NCI-H2107 treated with DMSO at 0.1 percent for 48 hours (cell line): ENCODE measurements around the gene ATPAF2.
"Not testable (repeated sequence)": the region's sequence is repeated elsewhere in the genome, so short reads cannot be mapped to it uniquely, and the experiment has no call there.

Source experiments
- DNase-seq: peaks from one replicate; lab custom pipeline; 2025; ENCODE audit not compliant: unreplicated experiment; lab: John Stamatoyannopoulos, UW

Gene ATPAF2

GRCh38 chr17:18011286-18011685 lies 27.7 kb downstream of the ATPAF2 start:
- no peak for DNase-seq

- no peak for DNase-seq
These were observed 29.2 kb downstream of the ATPAF2 start for GRCh38 chr17:18009609-18010420.

- no peak for DNase-seq
These were observed 30.3 kb downstream of the ATPAF2 start for GRCh38 chr17:18008496-18009268.

- no peak for DNase-seq
These were observed 32.3 kb downstream of the ATPAF2 start for GRCh38 chr17:18006495-18007239.

- DNase-seq = no peak
These were observed 33.5 kb downstream of the ATPAF2 start for GRCh38 chr17:18005496-18005895.

GRCh38 chr17:18004884-18005305 lies 34.1 kb downstream of the ATPAF2 start:
- DNase-seq = no peak

- DNase-seq = peak; percentile 63
These were observed 34.6 kb downstream of the ATPAF2 start for GRCh38 chr17:18004345-18004744.

- DNase-seq = no peak
These were observed 36.8 kb downstream of the ATPAF2 start for GRCh38 chr17:18002171-18002570.

GRCh38 chr17:18000030-18000408 lies 38.9 kb downstream of the ATPAF2 start:
- no peak for DNase-seq

- DNase-seq = no peak
These were observed 39.5 kb downstream of the ATPAF2 start for GRCh38 chr17:17999364-18000029.

- no peak for DNase-seq
These were observed 40.0 kb downstream of the ATPAF2 start for GRCh38 chr17:17998934-17999333.

- DNase-seq = not testable (repeated sequence)
These were observed 43.1 kb downstream of the ATPAF2 start for GRCh38 chr17:17995887-17996286.

GRCh38 chr17:17994271-17995069 lies 44.5 kb downstream of the ATPAF2 start:
- no peak for DNase-seq

- DNase-seq = no peak
These were observed 45.1 kb downstream of the ATPAF2 start for GRCh38 chr17:17993852-17994251.

- no peak for DNase-seq
These were observed 45.6 kb downstream of the ATPAF2 start for GRCh38 chr17:17993366-17993765.

- no peak for DNase-seq
These were observed 48.7 kb downstream of the ATPAF2 start for GRCh38 chr17:17990282-17990681.

GRCh38 chr17:17989618-17990017 lies 49.4 kb downstream of the ATPAF2 start:
- DNase-seq = no peak

- DNase-seq = no peak
These were observed 49.9 kb downstream of the ATPAF2 start for GRCh38 chr17:17989081-17989480.

- DNase-seq = no peak
These were observed 50.5 kb downstream of the ATPAF2 start for GRCh38 chr17:17988427-17988945.

- DNase-seq = no peak
These were observed 51.1 kb downstream of the ATPAF2 start for GRCh38 chr17:17987901-17988300.
